HepG2 (cell line): ENCODE data around the gene TMEM239. TPM values are rescaled to one million over a fixed set of nuclear protein-coding genes. Genes with fewer than 3 reads are reported as not detected.
A peak's percentile ranks its signal among the peaks of the same experiment; 100 is the strongest.

Experiments
- AHDC1 ChIP-seq: sonication (generic); formaldehyde crosslinking; IDR thresholded peaks from 2 replicates; pipeline ENCODE4 v1.5.1; 2020; ENCODE audit warnings: mild to moderate bottlenecking, missing genetic modification reagents, borderline replicate concordance
- ARID4A ChIP-seq: sonication (generic); formaldehyde crosslinking; IDR thresholded peaks from 2 replicates; pipeline ENCODE4 v1.5.0; 2020; ENCODE audit warnings: mild to moderate bottlenecking, missing genetic modification reagents, borderline replicate concordance
- E2F5 ChIP-seq: sonication (generic); formaldehyde crosslinking; conservative IDR thresholded peaks from 2 replicates; pipeline ENCODE4 v1.4.0; 2020; ENCODE audit warnings: missing genetic modification reagents
- ETV6 ChIP-seq: sonication (generic); formaldehyde crosslinking; conservative IDR thresholded peaks from 2 replicates; pipeline ENCODE4 v1.4.0; 2020; ENCODE audit warnings: missing genetic modification reagents
- FOXJ3 ChIP-seq: sonication (generic); formaldehyde crosslinking; IDR thresholded peaks from 2 replicates; pipeline ENCODE4 v1.4.0; 2020; ENCODE audit warnings: missing genetic modification reagents, mild to moderate bottlenecking, borderline replicate concordance
- JUNB ChIP-seq: sonication (generic); formaldehyde crosslinking; IDR thresholded peaks from 2 replicates; pipeline ENCODE4 v1.8.0; 2022; ENCODE audit warnings: missing genetic modification reagents, mild to moderate bottlenecking, borderline replicate concordance
- NCOA2 ChIP-seq: sonication (generic); formaldehyde crosslinking; IDR thresholded peaks from 2 replicates; pipeline ENCODE4 v1.8.0; 2022; ENCODE audit warnings: inconsistent platforms
- RFXAP ChIP-seq: sonication (generic); formaldehyde crosslinking; IDR thresholded peaks from 2 replicates; pipeline ENCODE4 v1.4.0; 2020; ENCODE audit warnings: missing genetic modification reagents, borderline replicate concordance
- STAT5B ChIP-seq: sonication (generic); formaldehyde crosslinking; IDR thresholded peaks from 2 replicates; pipeline ENCODE4 v1.4.0; 2020; ENCODE audit warnings: missing genetic modification reagents
- ZFP36L1 ChIP-seq: sonication (generic); formaldehyde crosslinking; IDR thresholded peaks from 2 replicates; pipeline ENCODE4 v1.8.0; 2022; ENCODE audit warnings: mild to moderate bottlenecking, missing genetic modification reagents, moderate library complexity
- ZKSCAN1 ChIP-seq: fragments of 150-350 bp; IDR thresholded peaks from 2 replicates; pipeline ENCODE4 v1.6.1; 2014; ENCODE audit warnings: low read length
- ZNF180 ChIP-seq: sonication (generic); formaldehyde crosslinking; IDR thresholded peaks from 2 replicates; pipeline ENCODE4 v1.4.0; 2020; ENCODE audit warnings: low read depth, missing genetic modification reagents, borderline replicate concordance
- ZNF740 ChIP-seq: sonication (generic); formaldehyde crosslinking; IDR thresholded peaks from 2 replicates; pipeline ENCODE4 v1.4.0; 2020; ENCODE audit warnings: missing genetic modification reagents
- ZNF841 ChIP-seq: sonication (generic); formaldehyde crosslinking; IDR thresholded peaks from 2 replicates; pipeline ENCODE4 v1.8.1; 2023; ENCODE audit warnings: missing genetic modification reagents, borderline replicate concordance
- ZSCAN5A ChIP-seq: sonication (generic); formaldehyde crosslinking; IDR thresholded peaks from 2 replicates; pipeline ENCODE4 v1.8.0; 2022; ENCODE audit warnings: mild to moderate bottlenecking, missing genetic modification reagents, borderline replicate concordance
- polyA plus RNA-seq, 8 experiments: library from polyadenylated mRNA; depleted of rRNA in 3 of 8; stranded (reverse) in 7 of 8; unstranded in 1 of 8; fragments of >200 nt; fragmentation: Illumina TruSeq in 4 of 8; extraction: Trizol in 4 of 8; gene quantifications; 2 replicates each; pipeline versions ENCODE4 v1.2.1 to v1.2.3, GENCODE V29; 2011 to 2016; ENCODE audit warnings: low read depth in 4 of 8, missing spikeins in 1 of 8, mixed read lengths in 1 of 8; ENCODE audit not compliant: insufficient read depth in 1 of 8
- total RNA-seq, 5 experiments: library from RNA; depleted of rRNA; stranded (reverse); fragments of >200 nt; fragmentation: Illumina TruSeq; extraction: Trizol; gene quantifications; 2 replicates each; pipeline ENCODE4 v1.2.3, GENCODE V29; 2016; ENCODE audit warnings: low read depth in 1 of 5

The TMEM239 gene
- total and polyA plus RNA-seq, 2 of the 13 experiments (the other 11 are each of a cell fraction or from before 2014, with no cell fraction given): not detected

GRCh38 chr20:2840138-2840966 is 24.2 kb downstream of the TMEM239 start, which contains the start of the genes PCED1A and VPS16 (continued):
- TF ChIP-seq ARID4A (CRISPR knock-in tag) (peak; percentile 98), ZNF180 (peak; percentile 95; the same call in 1 of the 2 replicates), ZNF841 (peak; percentile 80; the same call in 1 of the 2 replicates), ZSCAN5A (CRISPR knock-in tag) (peak; percentile 96; the same call in 1 of the 2 replicates), E2F5 (peak; percentile 87), ZFP36L1 (CRISPR knock-in tag) (no peak), RFXAP (CRISPR knock-in tag) (peak; percentile 91), NCOA2 (CRISPR knock-in tag) (no peak; the same call in 1 of the 2 replicates), AHDC1 (peak; percentile 73), JUNB (CRISPR knock-in tag) (no peak), ZNF740 (CRISPR knock-in tag) (peak; percentile 56), STAT5B (CRISPR knock-in tag) (no peak), FOXJ3 (no peak), ETV6 (CRISPR knock-in tag) (peak; percentile 96), ZKSCAN1 (no peak; the same call in 1 of the 2 replicates)
